Stimulated activated CD8-positive, alpha-beta memory T cell treated with anti-CD3 and anti-CD28 coated beads, Interleukin-7, amount 100 ng/mL, for 1 hour (primary cell): ENCODE results near the gene U2AF2.
"Not testable (repeated sequence)": the region's sequence is repeated elsewhere in the genome, so short reads cannot be mapped to it uniquely, and the experiment has no call there.

ENCODE experiments used
- DNase-seq, 2 donors: peaks; one replicate each; pipeline ENCODE4 v3.0.0-alpha.2; 2020; ENCODE audit warnings: low read depth in 2 of 2

The U2AF2 gene

GRCh38 chr19:55705972-55706371 lies 51.1 kb downstream of the U2AF2 start:
- no peak for DNase-seq

GRCh38 chr19:55711719-55712118 lies 56.9 kb downstream of the U2AF2 start:
- no peak for DNase-seq

- DNase-seq: no peak
Observed at GRCh38 chr19:55712804-55713631, 58.2 kb downstream of the U2AF2 start.

GRCh38 chr19:55716531-55716930 lies 61.7 kb downstream of the U2AF2 start:
- DNase-seq: no peak

- no peak for DNase-seq
Observed at GRCh38 chr19:55717251-55717650, 62.4 kb downstream of the U2AF2 start.

- DNase-seq: not testable (repeated sequence)
Observed at GRCh38 chr19:55717879-55718711, 63.3 kb downstream of the U2AF2 start.

- DNase-seq: no peak
Observed at GRCh38 chr19:55720214-55720746, 65.4 kb downstream of the U2AF2 start.

GRCh38 chr19:55720801-55721200 lies 66.0 kb downstream of the U2AF2 start:
- DNase-seq: no peak

- no peak for DNase-seq
Observed at GRCh38 chr19:55723491-55723890, 68.7 kb downstream of the U2AF2 start.
